K562 (cell line): Measurements from ENCODE around the gene TJP3. TPM values are rescaled to one million over a fixed set of nuclear protein-coding genes. Genes with fewer than 3 reads are reported as not detected.

ENCODE experiments used
- ATF7 ChIP-seq: fragments of 450-650 bp; IDR thresholded peaks from 2 replicates; pipeline ENCODE4 v1.7.1; 2014; ENCODE audit warnings: mild to moderate bottlenecking, moderate library complexity
- BCL6 ChIP-seq: fragments of 250-450 bp; sonication (Bioruptor Pico); IDR thresholded peaks from 2 replicates; pipeline ENCODE4 v1.4.0; 2020
- CBX5 ChIP-seq: IDR thresholded peaks from 2 replicates; pipeline ENCODE4 v1.6.1; 2014; ENCODE audit warnings: low read depth, borderline replicate concordance
- CREB3L1 ChIP-seq: fragments of 450-650 bp; IDR thresholded peaks from 2 replicates; pipeline ENCODE4 v1.6.1; 2014; ENCODE audit warnings: low read depth, mild to moderate bottlenecking, moderate library complexity, borderline replicate concordance
- DIDO1 ChIP-seq: fragments of 450-650 bp; IDR thresholded peaks from 2 replicates; pipeline ENCODE4 v1.6.1; 2016; ENCODE audit warnings: low read depth, missing biosample characterization, missing genetic modification characterization
- E4F1 ChIP-seq: fragments of 250-450 bp; sonication (Bioruptor Pico); IDR thresholded peaks from 2 replicates; pipeline ENCODE4 v1.5.0; 2021; ENCODE audit warnings: mild to moderate bottlenecking, borderline replicate concordance
- ETV5 ChIP-seq: sonication (generic); formaldehyde crosslinking; IDR thresholded peaks from 2 replicates; pipeline ENCODE4 v1.4.0; 2020; ENCODE audit warnings: low read depth, mild to moderate bottlenecking, missing genetic modification reagents
- GABPA ChIP-seq: fragments of 200-800 bp; sonication (Bioruptor generic); conservative IDR thresholded peaks from 2 replicates; pipeline ENCODE4 v1.6.1; 2016; ENCODE audit warnings: low read depth, missing genetic modification characterization, missing compliant biosample characterization
- GATA2 ChIP-seq: sonication (generic); formaldehyde crosslinking; IDR thresholded peaks from 2 replicates; pipeline ENCODE4 v1.4.0; 2020; ENCODE audit warnings: mild to moderate bottlenecking, missing genetic modification reagents
- GTF2B ChIP-seq: IDR thresholded peaks from 2 replicates; pipeline ENCODE4 v1.6.1; 2011; ENCODE audit not compliant: insufficient read length; ENCODE audit errors: extremely low read depth
- NR0B1 ChIP-seq: fragments of 450-650 bp; IDR thresholded peaks from one replicate; pipeline ENCODE4 v1.6.1; 2018; ENCODE audit warnings: mild to moderate bottlenecking, moderate library complexity; ENCODE audit not compliant: partially characterized antibody
- OTX1 ChIP-seq: fragments of 450-650 bp; formaldehyde crosslinking; IDR thresholded peaks from 2 replicates; pipeline ENCODE4 v1.4.0; 2022; ENCODE audit warnings: mild to moderate bottlenecking
- POLR3G ChIP-seq: IDR thresholded peaks from 2 replicates; pipeline ENCODE4 v1.6.1; 2011; ENCODE audit not compliant: insufficient read length, insufficient replicate concordance; ENCODE audit errors: extremely low read depth
- PREB ChIP-seq: sonication (generic); formaldehyde crosslinking; IDR thresholded peaks from 2 replicates; pipeline ENCODE4 v1.8.1; 2023; ENCODE audit warnings: mild to moderate bottlenecking, missing genetic modification reagents
- PYGO2 ChIP-seq: fragments of 450-650 bp; IDR thresholded peaks from 2 replicates; pipeline ENCODE4 v1.6.1; 2016; ENCODE audit warnings: mild to moderate bottlenecking, missing genetic modification characterization, moderate library complexity, missing compliant biosample characterization
- RFX7 ChIP-seq: fragments of 250-450 bp; sonication (Bioruptor Pico); IDR thresholded peaks from 2 replicates; pipeline ENCODE4 v1.5.1; 2021; ENCODE audit warnings: mild to moderate bottlenecking
- RUNX1 ChIP-seq: sonication (generic); IDR thresholded peaks from 2 replicates; pipeline ENCODE4 v1.6.1; 2016; ENCODE audit warnings: antibody characterized with exemption, low read depth
- SMARCA4 ChIP-seq: fragments of 450-650 bp; IDR thresholded peaks from 2 replicates; pipeline ENCODE4 v1.6.1; 2016
- SRSF3 ChIP-seq: fragments of 200-400 bp; formaldehyde crosslinking; IDR thresholded peaks from 2 replicates; pipeline ENCODE4 v1.6.1; 2016; ENCODE audit warnings: mild to moderate bottlenecking, low read length, moderate library complexity; ENCODE audit not compliant: insufficient read depth
- TRIM28 ChIP-seq: fragments of 450-650 bp; IDR thresholded peaks from 2 replicates; pipeline ENCODE4 v1.6.1; 2017
- ZNF134 ChIP-seq: fragments of 250-450 bp; sonication (Bioruptor Pico); conservative IDR thresholded peaks from 2 replicates; pipeline ENCODE4 v1.4.0; 2020
- ZNF165 ChIP-seq: fragments of 250-450 bp; sonication (Bioruptor Pico); IDR thresholded peaks from 2 replicates; pipeline ENCODE4 v1.4.0; 2020; ENCODE audit warnings: borderline replicate concordance
- ZNF583 ChIP-seq: fragments of 250-450 bp; sonication (Bioruptor Pico); IDR thresholded peaks from 2 replicates; pipeline ENCODE4 v1.4.0; 2020
- polyA plus RNA-seq, 8 experiments: library from polyadenylated mRNA; depleted of rRNA in 4 of 8; stranded (reverse) in 5 of 8; unstranded in 3 of 8; fragments of >200 nt; fragmentation: Nextera tagmentation in 2 of 8; fragmentation: Illumina TruSeq in 1 of 8; extraction: Ambion mirVana in 2 of 8; extraction: Trizol in 1 of 8; gene quantifications; 2 replicates each; pipeline versions ENCODE4 v1.2.1 to v1.2.3, GENCODE V29; 2011 to 2014; ENCODE audit warnings: inconsistent platforms in 1 of 8, missing spikeins in 1 of 8
- total RNA-seq, 7 experiments: library from RNA; depleted of rRNA in 6 of 7; stranded (reverse); fragments of >200 nt in 6 of 7; fragmentation: Illumina TruSeq in 2 of 7; extraction: Trizol in 2 of 7; gene quantifications; 2 replicates each; pipeline versions ENCODE4 v1.2.1 to v1.2.3, GENCODE V29; 2011 to 2021; ENCODE audit warnings: low replicate concordance in 1 of 7

Gene TJP3
- total and polyA plus RNA-seq, 9 of the 15 experiments (the other 6 are each of a cell fraction or from before 2014, with no cell fraction given) = 0.11 to 2.4 (median 0.57) TPM; not detected in 1

GRCh38 chr19:3761382-3762129 lies 53.4 kb downstream of the TJP3 start, which contains the start of gene APBA3 (continued):
- TF ChIP-seq GABPA (tag) (peak; percentile 88), TRIM28 (peak; percentile 64), PREB (no peak), ATF7 (peak; percentile 75), SRSF3 (no peak), CREB3L1 (peak; percentile 93; the same call in 1 of the 2 replicates), PYGO2 (no peak), CBX5 (no peak), BCL6 (no peak), POLR3G (no peak), OTX1 (CRISPR knock-in tag) (no peak), GATA2 (no peak), ZNF165 (CRISPR knock-in tag) (no peak), ETV5 (no peak), E4F1 (CRISPR knock-in tag) (no peak), ZNF583 (CRISPR knock-in tag) (0 out of 2 replicates have a peak, but pooled peaks have one; percentile 36), ZNF134 (CRISPR knock-in tag) (no peak), NR0B1 (no peak), SMARCA4 (no peak), GTF2B (no peak), DIDO1 (tag) (peak; percentile 82), RUNX1 (no peak), RFX7 (no peak)
